ENCODE measurements around the gene IRX5.

IRX5 gene

DNA sequence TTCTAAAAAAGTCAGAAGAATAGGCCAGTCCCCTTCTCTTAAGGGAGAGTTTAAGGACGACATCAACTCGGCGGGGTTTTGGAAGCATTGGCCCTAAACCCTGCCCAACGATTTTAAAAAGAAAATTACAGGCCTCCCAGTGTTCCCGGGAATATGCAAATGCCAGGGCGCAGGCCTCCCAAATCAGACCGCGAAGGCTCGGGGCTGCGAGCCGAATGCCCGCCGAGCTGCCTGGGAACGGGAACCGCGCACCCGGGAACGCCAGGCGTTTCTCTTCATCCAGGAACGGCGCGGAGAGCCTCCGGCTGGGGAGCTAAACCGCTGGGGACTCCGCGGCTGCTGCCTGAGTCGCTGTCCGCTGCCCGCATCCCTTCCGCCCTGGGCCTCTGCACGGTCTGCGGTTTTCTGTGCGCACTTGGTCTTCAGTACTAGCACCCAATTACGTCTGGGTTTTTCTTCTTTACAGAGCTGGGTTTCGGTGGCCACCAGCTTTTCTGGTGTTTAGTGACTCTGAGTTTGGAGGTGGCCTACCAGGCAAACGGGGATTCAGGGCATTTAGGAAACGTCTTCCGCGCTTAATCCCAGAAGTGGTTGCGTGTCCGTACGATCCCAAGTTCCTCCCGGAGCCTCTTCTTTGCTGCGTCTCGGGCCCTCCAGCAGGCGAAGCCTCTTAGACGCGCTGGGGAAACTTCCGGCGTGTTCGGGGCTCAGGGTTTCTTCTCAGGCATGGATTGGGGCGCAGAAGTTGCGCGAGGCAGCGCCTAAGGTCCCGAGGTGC lies 5.7 kb downstream of the IRX5 start:
- Mint-ChIP-seq H3K4me1 (peaks cover 39% of the 10 kb centered on the region), H3K27me3 (ENCODE audit: low read depth, poor library complexity) (peaks cover 99% of the 10 kb centered on the region), H3K36me3 (ENCODE audit: low read depth) (no peaks in the 10 kb centered on the region), H3K27ac (no peak overlapping the region), H3K9me3 (peaks cover 4% of the 10 kb centered on the region), H3K4me3 (peak overlapping the region; percentile 71)
- no peak for TF ChIP-seq CTCF (IDR thresholded peaks at IDR 0.05)
- DNase-seq = peak; percentile 69

DNA sequence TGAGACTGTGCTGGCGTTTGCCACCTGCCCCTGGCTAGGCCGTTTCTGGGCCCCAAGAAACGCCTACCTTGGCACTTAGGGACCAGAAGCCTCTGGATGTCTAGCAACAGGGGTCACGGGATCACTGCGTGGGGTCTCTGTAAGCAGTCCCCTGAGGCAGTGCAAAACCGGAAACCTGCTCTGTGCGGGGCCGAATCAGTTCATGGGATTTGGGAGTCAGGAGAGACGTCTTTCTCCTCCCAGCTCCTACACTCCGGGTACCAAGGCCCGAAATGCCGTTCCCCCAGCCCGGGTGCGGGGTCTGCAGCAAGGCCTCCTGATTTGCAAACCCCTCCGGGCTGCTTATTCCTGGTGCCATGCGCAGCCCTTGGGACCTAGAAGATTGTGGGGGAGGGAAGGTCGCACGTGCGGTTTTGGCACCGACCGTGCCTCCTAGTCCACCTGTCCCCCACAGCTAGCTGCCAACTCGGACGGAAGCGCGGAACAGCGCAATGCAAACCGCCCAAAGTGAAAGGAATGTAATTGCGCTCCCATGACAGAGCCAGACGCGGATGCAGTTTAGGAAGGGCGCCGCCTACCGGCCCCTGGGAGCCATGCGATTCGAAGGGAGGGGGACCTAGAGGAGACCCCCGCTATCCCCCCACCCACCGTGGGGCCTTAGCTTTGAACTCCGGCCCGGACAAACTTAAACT lies 6.5 kb downstream of the IRX5 start:
- Mint-ChIP-seq H3K4me3 (peak overlapping the region; percentile 71), H3K4me1 (peaks cover 32% of the 10 kb centered on the region), H3K27me3 (ENCODE audit: low read depth, poor library complexity) (peaks cover 99% of the 10 kb centered on the region), H3K9me3 (peaks cover 4% of the 10 kb centered on the region), H3K36me3 (ENCODE audit: low read depth) (no peaks in the 10 kb centered on the region), H3K27ac (no peak overlapping the region)
- peak; percentile 91 for TF ChIP-seq CTCF (IDR thresholded peaks at IDR 0.05)
- DNase-seq = peak; percentile 83

- Mint-ChIP-seq H3K4me1 (peaks cover 27% of the 10 kb centered on the region), H3K36me3 (ENCODE audit: low read depth) (no peaks in the 10 kb centered on the region), H3K27ac (no peak overlapping the region), H3K9me3 (peaks cover 4% of the 10 kb centered on the region), H3K4me3 (peak overlapping the region; percentile 71), H3K27me3 (ENCODE audit: low read depth, poor library complexity) (peaks cover 99% of the 10 kb centered on the region)
- no peak for TF ChIP-seq CTCF (IDR thresholded peaks at IDR 0.05)
- no peak for DNase-seq
Observed at GRCh38 chr16:54937671-54938211, 7.1 kb downstream of the IRX5 start.

DNA sequence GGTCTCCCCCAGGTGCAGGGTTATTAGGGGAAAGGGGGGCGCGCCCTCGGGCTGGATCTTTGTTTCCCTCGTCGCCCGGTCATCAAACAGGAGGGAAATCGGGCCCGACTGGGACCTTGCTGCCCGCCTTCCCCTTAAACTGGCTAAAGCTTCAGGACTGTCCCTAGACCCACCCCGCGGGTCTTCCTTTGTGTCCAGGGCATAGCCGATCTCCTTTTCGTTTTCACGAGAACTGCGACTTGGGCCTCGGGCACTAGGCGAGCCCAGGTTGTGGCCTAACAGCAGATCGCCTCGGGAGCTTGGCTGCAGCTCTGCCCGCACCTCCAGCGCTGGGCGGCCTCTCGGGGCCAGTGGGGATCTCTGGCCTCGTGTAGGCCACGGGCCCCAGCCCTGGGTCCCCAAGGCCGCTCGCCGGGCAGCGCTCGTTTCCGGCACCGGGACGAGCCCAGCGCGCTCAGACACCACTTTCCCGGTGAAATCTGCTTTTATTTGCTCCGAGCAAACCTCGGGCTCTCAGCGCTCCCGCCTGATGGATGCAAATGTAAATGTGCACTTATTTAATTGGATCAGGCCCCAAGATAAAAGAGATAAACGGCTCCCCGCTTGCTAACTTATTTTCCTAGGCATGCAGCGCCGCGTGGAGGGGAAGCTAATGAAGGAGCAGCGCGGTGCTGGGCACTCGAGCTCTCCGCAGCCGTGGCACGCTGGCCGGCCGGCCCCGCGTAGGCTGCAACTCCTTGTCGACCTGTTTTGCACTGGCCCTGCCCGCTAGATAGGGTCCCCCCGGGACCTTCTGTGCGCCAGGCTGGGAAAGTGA lies 7.8 kb downstream of the IRX5 start:
- no peak for TF ChIP-seq CTCF (IDR thresholded peaks at IDR 0.05)
- peaks cover 100% of the 10 kb centered on the region for H3K27me3 Mint-ChIP-seq (ENCODE audit: low read depth, poor library complexity)
- H3K9me3 Mint-ChIP-seq = peaks cover 4% of the 10 kb centered on the region
- peaks cover 26% of the 10 kb centered on the region for H3K4me1 Mint-ChIP-seq
- DNase-seq = peak; percentile 37
- H3K27ac Mint-ChIP-seq = no peak overlapping the region
- H3K36me3 Mint-ChIP-seq (ENCODE audit: low read depth) = no peaks in the 10 kb centered on the region
- peak overlapping the region; percentile 52 for H3K4me3 Mint-ChIP-seq

DNA sequence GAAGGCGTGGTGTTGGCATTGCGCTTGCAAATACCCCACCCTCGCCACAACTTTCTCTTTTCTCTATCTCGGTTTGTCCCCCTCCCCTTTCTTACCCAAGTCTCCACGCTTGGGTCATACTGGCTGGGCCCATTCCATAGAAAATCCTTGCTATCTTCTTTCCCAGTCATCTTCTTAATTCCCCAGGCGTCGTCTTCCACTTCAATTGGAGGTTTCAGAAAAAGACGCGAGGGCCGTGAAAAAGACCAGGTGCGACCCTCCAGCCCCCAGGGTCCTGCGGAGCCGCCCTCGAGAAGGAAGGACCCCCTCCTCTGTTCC lies 8.3 kb downstream of the IRX5 start:
- Mint-ChIP-seq H3K4me1 (peaks cover 22% of the 10 kb centered on the region), H3K27me3 (ENCODE audit: low read depth, poor library complexity) (peaks cover 100% of the 10 kb centered on the region), H3K27ac (no peak overlapping the region), H3K36me3 (ENCODE audit: low read depth) (no peaks in the 10 kb centered on the region), H3K4me3 (no peak overlapping the region), H3K9me3 (peaks cover 4% of the 10 kb centered on the region)
- TF ChIP-seq CTCF (IDR thresholded peaks at IDR 0.05) = no peak
- no peak for DNase-seq

All from nephron progenitor cell (in vitro differentiated cells).